Measurements from ENCODE around the gene PCDHGA9. TPM values are rescaled to one million over a fixed set of nuclear protein-coding genes. Genes with fewer than 3 reads are reported as not detected.
A peak's percentile ranks its signal among the peaks of the same experiment; 100 is the strongest.
"Not testable (repeated sequence)": the region's sequence is repeated elsewhere in the genome, so short reads cannot be mapped to it uniquely, and the experiment has no call there.

Gene PCDHGA9
- total RNA-seq, 2 experiments from 2014 or later, result 5.7 to 5.9 TPM

GRCh38 chr5:141384471-141385267 is 17.9 kb upstream of the PCDHGA9 start:
- CTCF ChIA-PET (ENCODE audit: unreplicated experiment), result no interaction called here
- POLR2A ChIA-PET, result no interaction called here
- H3K9me2 ChIP-seq (ENCODE audit: insufficient read depth, low read length), result no peaks in the 10 kb centered on the region
- no peak for DNase-seq (ENCODE audit: low spot score)
- H3K79me2 ChIP-seq (ENCODE audit: insufficient read depth, low read depth, low read length), result no peaks in the 10 kb centered on the region
- no peak overlapping the region for H2AFZ ChIP-seq (ENCODE audit: low read length)
- no peaks in the 10 kb centered on the region for H3K9me3 ChIP-seq (ENCODE audit: low read length)
- H3K27ac ChIP-seq (ENCODE audit: low read depth, low read length, poor library complexity, severe bottlenecking), result no peak overlapping the region
- no TSS peak for BruUV-seq (replicated peaks)
- H3K4me2 ChIP-seq (ENCODE audit: low read length), result no peak overlapping the region
- intact Hi-C loops (cut with micrococcal nuclease; ENCODE audit: unreplicated experiment), result no loop called here
- no peaks in the 10 kb centered on the region for H4K20me1 ChIP-seq (ENCODE audit: insufficient read depth, low read length)
- H3K4me3 ChIP-seq (ENCODE audit: low read depth, low read length, poor library complexity, severe bottlenecking), result no peak overlapping the region
- no peaks in the 10 kb centered on the region for H3K4me1 ChIP-seq (ENCODE audit: insufficient read depth, low read length, poor library complexity, severe bottlenecking)
- H3K36me3 ChIP-seq (ENCODE audit: insufficient read depth, low read length), result no peaks in the 10 kb centered on the region
- TF ChIP-seq EZH2phosphoT487 (IDR thresholded peaks at IDR 0.05; ENCODE audit: borderline replicate concordance, low read depth, low read length) (no peak), CTCF (conservative IDR thresholded peaks at IDR 0.05; ENCODE audit: low read length) (no peak)

GRCh38 chr5:141387557-141388311 is 14.8 kb upstream of the PCDHGA9 start, which contains the start of gene PCDHGB4:
PCDHGB4 (plus strand) TSS chr5:141387698; CDS start chr5:141387885, 187 bp downstream.
- H4K20me1 ChIP-seq (ENCODE audit: insufficient read depth, low read length); CTCF ChIA-PET (ENCODE audit: unreplicated experiment); H3K9me3 ChIP-seq (ENCODE audit: low read length); H3K27ac ChIP-seq (ENCODE audit: low read depth, low read length, poor library complexity, severe bottlenecking); H3K4me1 ChIP-seq (ENCODE audit: insufficient read depth, low read length, poor library complexity, severe bottlenecking); H3K9me2 ChIP-seq (ENCODE audit: insufficient read depth, low read length); H2AFZ ChIP-seq (ENCODE audit: low read length); H3K79me2 ChIP-seq (ENCODE audit: insufficient read depth, low read depth, low read length); BruUV-seq (replicated peaks); H3K36me3 ChIP-seq (ENCODE audit: insufficient read depth, low read length): not testable (repeated sequence)
- peak; percentile 58 for DNase-seq (ENCODE audit: low spot score)
- intact Hi-C loops (cut with micrococcal nuclease; ENCODE audit: unreplicated experiment), result loop anchor here (1.0 kb wide), 1 partner anchor 25 kb away; the partner anchor contains the start of gene PCDHGA10
- peak; percentile 75 for TF ChIP-seq CTCF (conservative IDR thresholded peaks at IDR 0.05; ENCODE audit: low read length)
- peak within 1 kb of the TSS; percentile 31; the same call in 1 of the 2 replicates for H3K4me2 ChIP-seq (ENCODE audit: low read length)
- POLR2A ChIA-PET, result interaction anchor here (0.6 to 1.4 kb wide), 2 partner anchors 9 to 119 kb away, joined by 3 to 4 read pairs; no protein-coding TSS in a partner anchor
- H3K4me3 ChIP-seq (ENCODE audit: low read depth, low read length, poor library complexity, severe bottlenecking), result peak within 1 kb of the TSS; percentile 61

All from OCI-LY7 (cell line).